H1 (cell line): Measurements from ENCODE around the gene SRPX.

Experiments used
- BRCA1 ChIP-seq: IDR thresholded peaks from 2 replicates; pipeline ENCODE4 v1.6.1; 2012; ENCODE audit warnings: low read depth, low read length, improper control_type of control experiment
- CHD1 ChIP-seq: IDR thresholded peaks from 2 replicates; pipeline ENCODE4 v1.6.1; 2012; ENCODE audit warnings: low read depth, low read length, improper control_type of control experiment
- EGR1 ChIP-seq: IDR thresholded peaks from 2 replicates; pipeline ENCODE4 v1.6.1; 2011; ENCODE audit warnings: low read depth, low read length, borderline replicate concordance
- EZH2 ChIP-seq: fragments of 200-600 bp; sonication (generic); IDR thresholded peaks from 2 replicates; pipeline ENCODE4 v1.7.1; 2012; ENCODE audit warnings: low read depth, mild to moderate bottlenecking, moderate library complexity, low read length, inconsistent platforms; ENCODE audit not compliant: severe bottlenecking
- FOSL1 ChIP-seq: IDR thresholded peaks from 2 replicates; pipeline ENCODE4 v1.6.1; 2011; ENCODE audit warnings: mild to moderate bottlenecking, low read depth, low read length, moderate library complexity; ENCODE audit not compliant: insufficient read depth
- JUN ChIP-seq: IDR thresholded peaks from 2 replicates; pipeline ENCODE4 v1.6.1; 2011; ENCODE audit warnings: low read depth, mild to moderate bottlenecking, improper control_type of control experiment, low read length
- NANOG ChIP-seq: IDR thresholded peaks from 2 replicates; pipeline ENCODE4 v1.6.1; 2011; ENCODE audit warnings: low read length, low read depth, mild to moderate bottlenecking, inconsistent platforms; ENCODE audit not compliant: insufficient read depth, poor library complexity, severe bottlenecking
- POLR2AphosphoS5 ChIP-seq: IDR thresholded peaks from 2 replicates; pipeline ENCODE4 v1.6.1; 2011; ENCODE audit warnings: low read depth, low read length
- RFX5 ChIP-seq: IDR thresholded peaks from 2 replicates; pipeline ENCODE4 v1.6.1; 2011; ENCODE audit warnings: low read depth, low read length, improper control_type of control experiment, borderline replicate concordance
- TF ChIP-seq, protein P1 (sequence below): fragments of 300-600 bp; sonication (generic); IDR thresholded peaks from 2 replicates; pipeline ENCODE4 v1.7.1; 2012; ENCODE audit warnings: low read length, moderate library complexity, mild to moderate bottlenecking, inconsistent platforms; ENCODE audit not compliant: insufficient replicate concordance
- TF ChIP-seq, protein P2 (sequence below), 3 experiments: IDR thresholded peaks; 1 replicate in 2 of 3; 2 replicates in 1 of 3; pipeline versions ENCODE4 v1.5.1 to v1.6.1; 2011; ENCODE audit warnings: low read length in 3 of 3, mild to moderate bottlenecking in 3 of 3, inconsistent platforms in 2 of 3, low read depth in 1 of 3, moderate library complexity in 1 of 3; ENCODE audit not compliant: insufficient read depth in 1 of 3; ENCODE audit errors: control extremely low read depth in 1 of 3

DNA sequence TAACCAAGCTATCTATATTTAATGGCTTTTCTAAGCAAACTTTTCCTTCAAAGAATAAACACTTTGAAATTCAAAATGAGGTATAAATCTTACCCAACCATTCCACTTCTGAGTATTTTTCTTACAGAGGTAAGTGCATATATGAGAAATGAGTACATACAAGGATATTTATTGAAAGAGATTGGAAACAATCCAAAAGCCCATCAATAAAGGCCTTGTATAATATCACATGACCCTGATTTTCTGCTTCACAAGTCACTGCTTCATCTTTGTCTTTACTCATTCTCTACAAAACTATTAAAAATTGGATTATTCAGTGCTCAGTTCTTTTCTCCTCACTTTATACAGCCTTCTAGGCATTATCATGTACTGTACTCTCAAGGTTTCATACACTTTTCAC lies 91.3 kb downstream of the SRPX start:
- TF ChIP-seq FOSL1: no peak
- TF ChIP-seq, protein P1, sequence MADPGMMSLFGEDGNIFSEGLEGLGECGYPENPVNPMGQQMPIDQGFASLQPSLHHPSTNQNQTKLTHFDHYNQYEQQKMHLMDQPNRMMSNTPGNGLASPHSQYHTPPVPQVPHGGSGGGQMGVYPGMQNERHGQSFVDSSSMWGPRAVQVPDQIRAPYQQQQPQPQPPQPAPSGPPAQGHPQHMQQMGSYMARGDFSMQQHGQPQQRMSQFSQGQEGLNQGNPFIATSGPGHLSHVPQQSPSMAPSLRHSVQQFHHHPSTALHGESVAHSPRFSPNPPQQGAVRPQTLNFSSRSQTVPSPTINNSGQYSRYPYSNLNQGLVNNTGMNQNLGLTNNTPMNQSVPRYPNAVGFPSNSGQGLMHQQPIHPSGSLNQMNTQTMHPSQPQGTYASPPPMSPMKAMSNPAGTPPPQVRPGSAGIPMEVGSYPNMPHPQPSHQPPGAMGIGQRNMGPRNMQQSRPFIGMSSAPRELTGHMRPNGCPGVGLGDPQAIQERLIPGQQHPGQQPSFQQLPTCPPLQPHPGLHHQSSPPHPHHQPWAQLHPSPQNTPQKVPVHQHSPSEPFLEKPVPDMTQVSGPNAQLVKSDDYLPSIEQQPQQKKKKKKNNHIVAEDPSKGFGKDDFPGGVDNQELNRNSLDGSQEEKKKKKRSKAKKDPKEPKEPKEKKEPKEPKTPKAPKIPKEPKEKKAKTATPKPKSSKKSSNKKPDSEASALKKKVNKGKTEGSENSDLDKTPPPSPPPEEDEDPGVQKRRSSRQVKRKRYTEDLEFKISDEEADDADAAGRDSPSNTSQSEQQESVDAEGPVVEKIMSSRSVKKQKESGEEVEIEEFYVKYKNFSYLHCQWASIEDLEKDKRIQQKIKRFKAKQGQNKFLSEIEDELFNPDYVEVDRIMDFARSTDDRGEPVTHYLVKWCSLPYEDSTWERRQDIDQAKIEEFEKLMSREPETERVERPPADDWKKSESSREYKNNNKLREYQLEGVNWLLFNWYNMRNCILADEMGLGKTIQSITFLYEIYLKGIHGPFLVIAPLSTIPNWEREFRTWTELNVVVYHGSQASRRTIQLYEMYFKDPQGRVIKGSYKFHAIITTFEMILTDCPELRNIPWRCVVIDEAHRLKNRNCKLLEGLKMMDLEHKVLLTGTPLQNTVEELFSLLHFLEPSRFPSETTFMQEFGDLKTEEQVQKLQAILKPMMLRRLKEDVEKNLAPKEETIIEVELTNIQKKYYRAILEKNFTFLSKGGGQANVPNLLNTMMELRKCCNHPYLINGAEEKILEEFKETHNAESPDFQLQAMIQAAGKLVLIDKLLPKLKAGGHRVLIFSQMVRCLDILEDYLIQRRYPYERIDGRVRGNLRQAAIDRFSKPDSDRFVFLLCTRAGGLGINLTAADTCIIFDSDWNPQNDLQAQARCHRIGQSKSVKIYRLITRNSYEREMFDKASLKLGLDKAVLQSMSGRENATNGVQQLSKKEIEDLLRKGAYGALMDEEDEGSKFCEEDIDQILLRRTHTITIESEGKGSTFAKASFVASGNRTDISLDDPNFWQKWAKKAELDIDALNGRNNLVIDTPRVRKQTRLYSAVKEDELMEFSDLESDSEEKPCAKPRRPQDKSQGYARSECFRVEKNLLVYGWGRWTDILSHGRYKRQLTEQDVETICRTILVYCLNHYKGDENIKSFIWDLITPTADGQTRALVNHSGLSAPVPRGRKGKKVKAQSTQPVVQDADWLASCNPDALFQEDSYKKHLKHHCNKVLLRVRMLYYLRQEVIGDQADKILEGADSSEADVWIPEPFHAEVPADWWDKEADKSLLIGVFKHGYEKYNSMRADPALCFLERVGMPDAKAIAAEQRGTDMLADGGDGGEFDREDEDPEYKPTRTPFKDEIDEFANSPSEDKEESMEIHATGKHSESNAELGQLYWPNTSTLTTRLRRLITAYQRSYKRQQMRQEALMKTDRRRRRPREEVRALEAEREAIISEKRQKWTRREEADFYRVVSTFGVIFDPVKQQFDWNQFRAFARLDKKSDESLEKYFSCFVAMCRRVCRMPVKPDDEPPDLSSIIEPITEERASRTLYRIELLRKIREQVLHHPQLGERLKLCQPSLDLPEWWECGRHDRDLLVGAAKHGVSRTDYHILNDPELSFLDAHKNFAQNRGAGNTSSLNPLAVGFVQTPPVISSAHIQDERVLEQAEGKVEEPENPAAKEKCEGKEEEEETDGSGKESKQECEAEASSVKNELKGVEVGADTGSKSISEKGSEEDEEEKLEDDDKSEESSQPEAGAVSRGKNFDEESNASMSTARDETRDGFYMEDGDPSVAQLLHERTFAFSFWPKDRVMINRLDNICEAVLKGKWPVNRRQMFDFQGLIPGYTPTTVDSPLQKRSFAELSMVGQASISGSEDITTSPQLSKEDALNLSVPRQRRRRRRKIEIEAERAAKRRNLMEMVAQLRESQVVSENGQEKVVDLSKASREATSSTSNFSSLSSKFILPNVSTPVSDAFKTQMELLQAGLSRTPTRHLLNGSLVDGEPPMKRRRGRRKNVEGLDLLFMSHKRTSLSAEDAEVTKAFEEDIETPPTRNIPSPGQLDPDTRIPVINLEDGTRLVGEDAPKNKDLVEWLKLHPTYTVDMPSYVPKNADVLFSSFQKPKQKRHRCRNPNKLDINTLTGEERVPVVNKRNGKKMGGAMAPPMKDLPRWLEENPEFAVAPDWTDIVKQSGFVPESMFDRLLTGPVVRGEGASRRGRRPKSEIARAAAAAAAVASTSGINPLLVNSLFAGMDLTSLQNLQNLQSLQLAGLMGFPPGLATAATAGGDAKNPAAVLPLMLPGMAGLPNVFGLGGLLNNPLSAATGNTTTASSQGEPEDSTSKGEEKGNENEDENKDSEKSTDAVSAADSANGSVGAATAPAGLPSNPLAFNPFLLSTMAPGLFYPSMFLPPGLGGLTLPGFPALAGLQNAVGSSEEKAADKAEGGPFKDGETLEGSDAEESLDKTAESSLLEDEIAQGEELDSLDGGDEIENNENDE: no peak
- no peak for TF ChIP-seq EZH2
- TF ChIP-seq CHD1: no peak
- no peak for TF ChIP-seq NANOG
- TF ChIP-seq, protein P2, sequence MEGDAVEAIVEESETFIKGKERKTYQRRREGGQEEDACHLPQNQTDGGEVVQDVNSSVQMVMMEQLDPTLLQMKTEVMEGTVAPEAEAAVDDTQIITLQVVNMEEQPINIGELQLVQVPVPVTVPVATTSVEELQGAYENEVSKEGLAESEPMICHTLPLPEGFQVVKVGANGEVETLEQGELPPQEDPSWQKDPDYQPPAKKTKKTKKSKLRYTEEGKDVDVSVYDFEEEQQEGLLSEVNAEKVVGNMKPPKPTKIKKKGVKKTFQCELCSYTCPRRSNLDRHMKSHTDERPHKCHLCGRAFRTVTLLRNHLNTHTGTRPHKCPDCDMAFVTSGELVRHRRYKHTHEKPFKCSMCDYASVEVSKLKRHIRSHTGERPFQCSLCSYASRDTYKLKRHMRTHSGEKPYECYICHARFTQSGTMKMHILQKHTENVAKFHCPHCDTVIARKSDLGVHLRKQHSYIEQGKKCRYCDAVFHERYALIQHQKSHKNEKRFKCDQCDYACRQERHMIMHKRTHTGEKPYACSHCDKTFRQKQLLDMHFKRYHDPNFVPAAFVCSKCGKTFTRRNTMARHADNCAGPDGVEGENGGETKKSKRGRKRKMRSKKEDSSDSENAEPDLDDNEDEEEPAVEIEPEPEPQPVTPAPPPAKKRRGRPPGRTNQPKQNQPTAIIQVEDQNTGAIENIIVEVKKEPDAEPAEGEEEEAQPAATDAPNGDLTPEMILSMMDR (IDR thresholded peaks at IDR 0.05; ENCODE audit: control extremely low read depth in 1 of 3, insufficient read depth in 1 of 3, low read depth in 1 of 3, low read length in 3 of 3): no peak
- no peak for TF ChIP-seq EGR1
- no peak for TF ChIP-seq JUN
- TF ChIP-seq BRCA1: no peak
- TF ChIP-seq POLR2AphosphoS5: no peak
- TF ChIP-seq RFX5: no peak
